ENCODE results near the gene WIZ. TPM values are rescaled to one million over a fixed set of nuclear protein-coding genes. Genes with fewer than 3 reads are reported as not detected.

The WIZ gene
- total and polyA plus RNA-seq, 12 donors: 18.7 to 34.3 (median 21.3) TPM

DNA sequence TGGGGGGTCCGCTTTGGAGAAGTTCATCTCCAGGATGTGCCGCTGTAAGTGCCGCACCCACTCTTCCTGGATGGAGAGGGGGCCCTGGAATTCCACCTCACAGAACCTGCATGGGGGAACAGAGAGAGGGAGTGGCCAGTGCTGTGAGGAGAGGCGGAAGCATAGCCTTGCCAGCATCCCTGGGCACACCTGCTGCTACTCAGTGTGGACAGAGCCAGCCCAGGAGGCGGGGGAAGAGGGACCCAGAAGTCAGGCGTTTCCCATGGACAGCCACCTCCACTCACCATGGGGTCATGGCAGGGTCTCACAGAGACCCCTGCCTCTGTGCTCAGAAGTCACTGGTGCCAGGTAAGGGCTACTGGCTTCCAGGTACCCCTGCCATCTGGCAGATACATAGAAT lies 26.6 kb downstream of the WIZ start:
- Histone ChIP-seq H3K36me3 (peaks cover 0 to 64% (median 41%) of the 10 kb centered on the region in 9 donors), H3K4me3 (no peak overlapping the region), H3K9me3 (peaks cover 0 to 7% (median 0%) of the 10 kb centered on the region in 11 donors), H3K27ac (no peak overlapping the region), H3K27me3 (no peaks in the 10 kb centered on the region), H3K4me1 (peaks cover 3 to 31% (median 14%) of the 10 kb centered on the region in 9 donors)
- no peak for ATAC-seq
- intact Hi-C loops (cut with DNase I): loop anchor here in 1 of 10 donors (5.0 kb wide), 1 partner anchor 156 kb away; no protein-coding TSS in a partner anchor
- no peak for DNase-seq
- WGBS, 2 donors: 98% methylated on average over 6 of the region's 6 CpGs
- TF ChIP-seq, protein P1, sequence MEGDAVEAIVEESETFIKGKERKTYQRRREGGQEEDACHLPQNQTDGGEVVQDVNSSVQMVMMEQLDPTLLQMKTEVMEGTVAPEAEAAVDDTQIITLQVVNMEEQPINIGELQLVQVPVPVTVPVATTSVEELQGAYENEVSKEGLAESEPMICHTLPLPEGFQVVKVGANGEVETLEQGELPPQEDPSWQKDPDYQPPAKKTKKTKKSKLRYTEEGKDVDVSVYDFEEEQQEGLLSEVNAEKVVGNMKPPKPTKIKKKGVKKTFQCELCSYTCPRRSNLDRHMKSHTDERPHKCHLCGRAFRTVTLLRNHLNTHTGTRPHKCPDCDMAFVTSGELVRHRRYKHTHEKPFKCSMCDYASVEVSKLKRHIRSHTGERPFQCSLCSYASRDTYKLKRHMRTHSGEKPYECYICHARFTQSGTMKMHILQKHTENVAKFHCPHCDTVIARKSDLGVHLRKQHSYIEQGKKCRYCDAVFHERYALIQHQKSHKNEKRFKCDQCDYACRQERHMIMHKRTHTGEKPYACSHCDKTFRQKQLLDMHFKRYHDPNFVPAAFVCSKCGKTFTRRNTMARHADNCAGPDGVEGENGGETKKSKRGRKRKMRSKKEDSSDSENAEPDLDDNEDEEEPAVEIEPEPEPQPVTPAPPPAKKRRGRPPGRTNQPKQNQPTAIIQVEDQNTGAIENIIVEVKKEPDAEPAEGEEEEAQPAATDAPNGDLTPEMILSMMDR (IDR thresholded peaks at IDR 0.05): no peak

- intact Hi-C loops (cut with DNase I): loop anchor here in 1 of 10 donors (5.0 kb wide), 1 partner anchor 155 kb away; no protein-coding TSS in a partner anchor
- no peak for ATAC-seq
- 89 to 92% methylated on average over 22 of the region's 22 CpGs for WGBS, 2 donors
- H3K4me3 ChIP-seq: peak overlapping the region in 1 of 10 donors; percentile 8
- peak overlapping the region in 8 of 10 donors; percentile 31 to 53 (median 42) for H3K27ac ChIP-seq
- peaks cover 0 to 58% (median 41%) of the 10 kb centered on the region in 9 donors for H3K36me3 ChIP-seq
- peaks cover 0 to 7% (median 0%) of the 10 kb centered on the region in 11 donors for H3K9me3 ChIP-seq
- H3K4me1 ChIP-seq: peaks cover 3 to 38% (median 18%) of the 10 kb centered on the region in 9 donors
- no peaks in the 10 kb centered on the region for H3K27me3 ChIP-seq
- no peak for DNase-seq
- TF ChIP-seq, protein P1 (IDR thresholded peaks at IDR 0.05): no peak
Observed at GRCh38 chr19:15422296-15423075, 27.3 kb downstream of the WIZ start.

DNA sequence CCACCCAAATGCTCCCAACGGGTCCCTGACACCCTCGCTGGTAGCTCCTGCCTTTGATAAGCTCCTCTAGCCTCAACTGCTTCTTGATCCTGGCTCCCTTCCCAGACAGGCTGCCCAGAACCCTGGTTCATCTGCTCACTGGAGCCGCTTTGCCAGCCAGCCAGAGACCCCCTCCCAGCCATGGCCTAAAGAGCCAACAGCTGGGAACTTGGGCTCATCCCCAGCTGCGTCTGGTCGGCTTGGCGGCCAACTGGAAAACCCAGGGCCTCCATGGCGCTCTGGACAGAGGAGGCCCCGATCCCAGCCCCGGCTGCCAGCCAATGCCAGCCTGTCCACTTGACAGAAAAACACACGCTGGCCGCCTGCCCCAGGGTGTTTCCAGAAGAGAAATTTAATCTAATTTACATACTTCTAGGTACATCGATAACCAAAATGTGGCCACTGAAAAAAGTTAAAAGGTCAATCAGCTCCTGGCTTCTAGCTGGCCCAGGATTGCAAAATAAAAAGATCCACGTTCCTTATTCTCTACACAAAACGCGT lies 28.0 kb downstream of the WIZ start:
- Histone ChIP-seq H3K4me1 (peaks cover 3 to 45% (median 25%) of the 10 kb centered on the region in 9 donors), H3K9me3 (peaks cover 0 to 7% (median 0%) of the 10 kb centered on the region in 11 donors), H3K36me3 (peaks cover 0 to 51% (median 36%) of the 10 kb centered on the region in 9 donors), H3K27ac (peak overlapping the region in 8 of 10 donors; percentile 31 to 53 (median 42)), H3K27me3 (no peaks in the 10 kb centered on the region), H3K4me3 (peak overlapping the region in 1 of 10 donors; percentile 8)
- WGBS, 2 donors: 42 to 60% methylated on average over 15 of the region's 15 CpGs
- DNase-seq (peak; percentile 63 to 68), ATAC-seq (peak in 4 of 8 donors; percentile 14 to 50 (median 27))
- TF ChIP-seq, protein P1 (IDR thresholded peaks at IDR 0.05): no peak
- intact Hi-C loops (cut with DNase I): loop anchor here in 1 of 10 donors (5.0 kb wide), 1 partner anchor 154 kb away; no protein-coding TSS in a partner anchor

- ATAC-seq: no peak
- TF ChIP-seq, protein P1 (IDR thresholded peaks at IDR 0.05): no peak
- Histone ChIP-seq H3K9me3 (peaks cover 0 to 7% (median 0%) of the 10 kb centered on the region in 11 donors), H3K27me3 (no peaks in the 10 kb centered on the region), H3K4me1 (peaks cover 3 to 50% (median 31%) of the 10 kb centered on the region in 9 donors), H3K36me3 (peaks cover 0 to 49% (median 30%) of the 10 kb centered on the region in 9 donors), H3K4me3 (no peak overlapping the region), H3K27ac (peak overlapping the region in 5 of 10 donors; percentile 31 to 50 (median 47))
- intact Hi-C loops (cut with DNase I): loop anchor here in 1 of 10 donors (5.0 kb wide), 1 partner anchor 154 kb away; no protein-coding TSS in a partner anchor
- 73 to 75% methylated on average over 12 of the region's 12 CpGs for WGBS, 2 donors
- DNase-seq: no peak
Observed at GRCh38 chr19:15421136-15421695, 28.5 kb downstream of the WIZ start.
